NCI-H524 (cell line): ENCODE data around the gene ALDH1L2.
"Not testable (repeated sequence)": the region's sequence is repeated elsewhere in the genome, so short reads cannot be mapped to it uniquely, and the experiment has no call there.

Source experiments
- DNase-seq, 2 experiments: peaks; one replicate each; lab custom pipeline; 2025; lab: John Stamatoyannopoulos, UW

Gene ALDH1L2

GRCh38 chr12:105084251-105085250 lies at the start of gene ALDH1L2:
Gene ALDH1L2, minus strand, starts transcription at chr12:105084458. Its CDS starts 22 bp downstream, at chr12:105084436.
- DNase-seq = peak; percentile 15 to 55

- DNase-seq = no peak
Observed at GRCh38 chr12:105120551-105120950, 36.3 kb upstream of the ALDH1L2 start.

DNA sequence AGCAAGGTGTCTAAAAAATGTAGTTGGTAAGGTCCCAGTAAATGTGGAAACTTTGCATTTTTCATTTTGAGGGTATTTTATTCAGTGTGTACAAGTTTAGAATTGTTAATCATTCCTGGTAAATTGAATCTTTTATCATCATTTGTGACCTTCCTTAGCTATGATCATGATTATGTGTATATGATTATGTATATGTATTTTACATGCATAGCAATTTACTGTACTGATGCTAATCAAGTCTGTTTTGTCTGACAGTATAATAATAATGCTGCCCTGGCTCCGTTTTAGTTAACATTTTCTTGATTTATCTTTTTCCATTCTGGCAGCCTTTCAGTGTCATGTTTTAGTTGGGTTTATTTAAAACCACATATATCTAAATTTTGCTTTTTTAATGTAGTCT lies 32.7 kb upstream of the ALDH1L2 start:
- no peak for DNase-seq

DNA sequence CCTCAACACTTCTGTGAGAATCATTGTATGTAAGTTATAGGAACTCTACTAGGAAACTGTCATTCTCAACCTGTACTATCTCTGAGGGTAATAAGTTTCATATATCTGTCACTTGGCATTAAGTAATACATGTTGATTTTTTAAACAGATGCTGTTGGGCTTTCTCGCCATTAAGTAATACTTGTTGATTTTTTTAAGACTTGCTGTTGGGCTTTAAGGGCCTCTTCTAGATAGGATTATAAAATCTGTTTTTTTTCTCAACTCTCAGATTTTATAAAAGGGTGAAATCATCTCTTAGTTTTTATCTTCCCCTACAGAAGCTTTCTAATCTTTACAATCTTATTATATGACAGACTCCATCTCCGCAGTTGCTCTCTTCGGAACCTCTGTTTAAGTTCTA lies 28.8 kb upstream of the ALDH1L2 start:
- DNase-seq = no peak

- no peak for DNase-seq
Observed at GRCh38 chr12:105110851-105111250, 26.6 kb upstream of the ALDH1L2 start.

- no peak for DNase-seq
Observed at GRCh38 chr12:105109465-105110212, 25.4 kb upstream of the ALDH1L2 start.

- peak; percentile 82 to 88 for DNase-seq
Observed at GRCh38 chr12:105107494-105108371, 23.5 kb upstream of the ALDH1L2 start, which contains the start of gene WASHC4. Gene WASHC4, plus strand, starts transcription at chr12:105107731. Its CDS starts 70 bp downstream, at chr12:105107801.

DNA sequence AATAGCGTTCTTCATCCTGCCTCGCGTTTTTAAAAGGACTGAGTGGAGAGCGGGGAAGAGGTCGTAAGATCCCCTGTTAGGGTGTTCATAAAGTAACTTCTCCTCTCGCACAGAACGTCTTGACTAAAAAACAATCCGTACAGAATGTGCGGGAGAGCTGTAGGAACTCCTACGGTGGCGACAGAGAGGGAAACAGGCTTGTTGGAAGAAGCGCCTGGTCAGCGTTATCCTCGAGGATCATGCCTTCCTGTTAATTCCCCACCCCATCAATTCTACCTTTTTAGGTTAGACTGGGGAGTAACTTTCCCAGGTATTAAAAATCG lies 22.9 kb upstream of the ALDH1L2 start:
- peak; percentile 44 to 65 for DNase-seq

DNA sequence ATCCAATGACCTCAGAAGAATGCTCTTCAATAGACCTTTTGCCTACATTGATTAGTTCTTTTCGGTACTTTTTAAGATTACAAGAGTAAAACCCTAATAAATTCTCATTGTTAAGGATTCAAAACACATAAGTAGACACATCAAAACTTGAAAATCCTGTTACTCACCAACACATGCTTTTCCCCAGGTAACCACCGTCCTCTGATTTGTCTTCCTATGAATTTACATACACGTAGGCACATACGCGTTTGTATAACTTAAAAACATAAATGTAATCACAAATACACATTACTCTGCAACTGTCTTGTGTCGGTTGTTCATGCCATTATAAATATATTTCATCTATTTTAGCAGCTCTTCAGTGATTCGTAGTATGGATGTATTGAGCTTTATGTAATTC lies 22.4 kb upstream of the ALDH1L2 start:
- no peak for DNase-seq

DNA sequence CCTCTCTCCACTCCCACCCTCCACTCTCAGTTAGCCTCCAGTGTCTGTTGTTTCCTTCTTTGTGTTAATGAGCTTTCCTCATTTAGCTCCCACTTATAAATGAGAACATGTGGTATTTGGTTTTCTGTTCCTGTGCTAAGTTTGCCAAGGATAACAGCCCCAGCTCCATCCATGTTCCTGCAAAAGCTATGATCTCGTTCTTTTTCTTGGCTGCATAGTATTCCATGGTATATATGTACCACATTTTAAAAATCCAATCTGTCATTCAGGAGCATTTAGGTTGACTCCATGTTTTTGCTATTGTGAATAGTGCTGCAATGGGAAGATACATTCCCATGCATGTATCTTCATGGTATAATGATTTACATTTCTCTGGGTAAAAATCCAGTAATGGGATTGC lies 20.5 kb upstream of the ALDH1L2 start:
- no peak for DNase-seq

DNA sequence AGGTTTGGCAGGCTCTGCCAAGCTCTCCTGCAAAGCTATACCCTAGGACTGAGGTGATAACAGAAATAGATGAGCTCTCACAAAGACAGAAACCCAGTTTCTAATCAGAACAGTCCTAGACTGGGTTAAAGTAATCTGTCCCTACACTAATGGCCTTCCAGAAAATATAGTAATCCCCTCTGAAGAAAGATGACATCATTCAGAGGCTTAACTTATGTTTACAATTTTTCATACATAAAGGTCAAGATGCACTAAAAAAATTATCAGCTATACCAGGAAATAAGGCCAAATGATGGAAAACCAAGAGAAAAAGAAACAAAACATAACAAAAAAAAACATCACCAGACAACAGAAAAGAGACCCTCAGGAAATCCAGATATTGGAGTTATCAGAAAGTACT lies 18.4 kb upstream of the ALDH1L2 start:
- DNase-seq = no peak

GRCh38 chr12:105100998-105101397 lies 16.7 kb upstream of the ALDH1L2 start:
- DNase-seq = no peak

DNA sequence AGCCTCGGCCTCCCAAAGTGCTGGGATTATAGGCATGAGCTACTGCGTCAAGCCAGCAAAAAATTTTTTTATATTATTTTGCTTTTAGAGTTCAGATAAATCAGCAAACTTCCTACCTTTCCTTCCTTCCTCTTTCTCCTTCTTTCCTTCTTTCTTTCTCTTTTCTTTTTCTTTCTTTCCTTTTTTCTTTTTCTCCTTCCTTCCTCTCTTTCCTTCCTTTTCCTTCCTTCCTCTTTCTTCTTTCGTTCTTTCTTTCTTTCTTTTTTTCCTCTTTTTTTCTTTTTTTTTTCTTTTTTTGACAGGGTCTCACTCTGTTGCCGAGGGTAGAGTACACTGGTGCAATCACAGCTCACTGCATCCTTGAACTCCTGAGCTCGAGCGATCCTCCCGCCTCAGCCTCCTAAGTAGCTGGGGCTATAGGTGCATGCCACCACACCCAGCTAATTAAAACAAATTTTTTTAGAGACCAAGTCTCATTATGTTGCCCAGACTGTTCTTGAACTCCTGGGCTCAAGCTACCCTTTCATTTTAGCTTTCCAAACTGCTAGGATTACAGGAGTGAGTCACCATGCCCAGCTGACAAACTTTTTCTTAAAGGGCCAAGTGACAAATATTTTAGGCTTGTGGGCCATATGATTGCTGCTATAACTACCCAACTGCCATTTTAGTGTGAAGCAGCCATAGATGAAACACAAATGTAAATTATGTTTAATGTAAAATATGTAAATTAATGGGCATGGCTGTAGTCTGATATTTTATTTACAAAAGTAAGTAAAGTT lies 16.1 kb upstream of the ALDH1L2 start:
- no peak for DNase-seq

DNA sequence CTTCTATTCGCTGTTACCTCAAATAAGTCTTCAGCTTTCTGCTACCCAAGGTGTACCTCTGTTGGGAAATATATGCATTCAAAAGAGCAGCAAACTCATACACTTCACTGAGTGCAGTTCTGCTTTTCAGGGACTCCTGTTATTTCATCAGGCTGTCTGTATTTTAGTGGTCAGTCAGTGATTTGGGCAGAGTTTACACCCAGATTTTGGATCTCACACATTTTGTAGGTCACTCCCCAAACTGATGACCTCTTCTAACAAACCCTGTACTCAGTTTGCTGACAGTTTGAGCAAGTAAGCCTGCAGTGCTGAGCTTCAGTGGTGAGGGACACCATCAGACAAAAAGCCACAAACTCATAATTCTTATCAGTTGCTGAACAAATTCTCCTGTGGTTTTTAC lies 15.1 kb upstream of the ALDH1L2 start:
- DNase-seq = no peak

- DNase-seq = not testable (repeated sequence)
Observed at GRCh38 chr12:105095338-105095737, 11.1 kb upstream of the ALDH1L2 start.

- no peak for DNase-seq
Observed at GRCh38 chr12:105092336-105092735, 8.1 kb upstream of the ALDH1L2 start.

- no peak for DNase-seq
Observed at GRCh38 chr12:105091476-105092206, 7.4 kb upstream of the ALDH1L2 start.

DNA sequence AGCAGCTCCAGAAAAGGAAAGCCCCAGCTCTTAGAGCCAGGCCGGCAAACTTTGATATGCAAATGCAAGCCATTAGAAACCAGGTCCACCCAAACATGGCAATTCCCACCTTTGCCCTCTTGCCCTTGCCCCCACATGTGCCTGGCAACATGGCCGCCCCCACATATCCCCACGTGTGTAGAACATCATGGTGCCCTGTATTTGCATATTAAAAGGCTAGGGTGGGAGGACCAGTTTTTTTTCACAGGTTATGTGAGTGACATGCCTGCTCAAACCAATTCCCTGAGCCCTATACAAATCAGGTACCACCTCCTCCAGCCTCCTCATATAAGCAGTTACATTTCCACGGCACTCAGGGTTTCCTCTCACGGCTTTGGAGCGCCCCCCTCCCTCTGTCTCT lies 6.1 kb upstream of the ALDH1L2 start:
- no peak for DNase-seq

DNA sequence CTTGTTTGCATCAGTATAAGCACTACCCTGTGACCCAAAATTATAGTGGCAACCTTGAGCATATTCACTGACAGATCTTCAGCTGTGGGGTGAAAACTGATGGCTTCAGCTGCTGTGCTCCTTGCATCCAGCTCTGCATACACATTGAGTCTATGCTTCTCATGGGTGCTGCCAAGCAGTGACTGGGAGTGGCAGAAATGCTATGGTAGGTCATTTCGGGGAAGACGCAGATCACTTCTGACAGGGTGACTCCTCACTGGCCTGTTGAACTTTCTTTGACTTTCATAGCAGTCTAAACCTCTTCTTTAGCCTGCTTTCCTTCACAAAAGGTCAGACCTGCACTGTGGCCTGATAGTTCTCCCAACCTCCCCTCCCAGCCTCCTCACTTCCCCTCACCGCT lies 5.6 kb upstream of the ALDH1L2 start:
- DNase-seq = no peak

DNA sequence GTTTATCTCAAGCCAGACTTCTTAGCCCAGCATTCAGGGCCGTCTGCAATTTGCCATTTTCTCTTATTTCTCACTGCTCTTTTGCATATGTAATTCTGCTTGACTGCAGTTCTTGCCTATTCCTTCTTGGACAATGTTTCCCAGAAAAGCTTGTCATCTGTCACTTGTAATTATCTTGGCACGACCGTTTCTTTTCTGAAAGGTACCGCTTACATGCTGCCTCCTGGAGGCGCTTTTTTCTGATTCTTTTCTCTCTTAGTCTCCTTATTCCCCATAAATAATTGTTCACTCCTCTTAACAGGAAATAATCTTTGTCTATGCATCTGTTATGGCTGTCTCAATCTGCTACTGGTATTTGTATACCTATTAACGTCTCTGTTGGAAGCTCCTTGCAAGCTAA lies 1.2 kb upstream of the ALDH1L2 start:
- peak; percentile 29 to 70 for DNase-seq
